ENCODE results near the gene MAPK14.
"Not testable (repeated sequence)": the region's sequence is repeated elsewhere in the genome, so short reads cannot be mapped to it uniquely, and the experiment has no call there.

Gene MAPK14

GRCh38 chr6:36027501-36028087 lies at the start of gene MAPK14:
Gene MAPK14, plus strand, starts transcription at chr6:36027808. Its CDS starts 350 bp downstream, at chr6:36028158.
- DNase-seq: peak; percentile 98

- not testable (repeated sequence) for DNase-seq
These were observed 47.5 kb upstream of the MAPK14 start for GRCh38 chr6:35980126-35980525.

GRCh38 chr6:35980991-35981645 lies 46.5 kb upstream of the MAPK14 start:
- no peak for DNase-seq

DNA sequence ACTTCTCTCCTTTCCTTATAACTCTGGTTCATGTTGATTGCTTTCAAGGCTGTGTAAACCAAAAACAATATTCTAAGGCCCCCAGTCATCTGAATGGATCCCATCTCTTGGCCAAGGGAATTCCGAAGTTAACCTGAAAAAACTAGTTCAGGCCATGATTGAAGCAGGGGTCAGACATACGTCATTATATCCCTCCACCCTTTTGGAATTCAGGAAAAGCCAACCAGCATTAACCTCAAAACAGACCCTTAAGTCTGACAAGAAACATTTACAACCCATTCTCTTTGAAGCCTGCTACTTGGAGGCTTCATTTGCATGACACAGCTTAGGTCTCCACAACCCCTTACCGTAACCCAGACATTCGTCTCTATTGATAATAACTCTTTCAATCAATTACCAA lies 42.9 kb upstream of the MAPK14 start:
- DNase-seq: no peak

- not testable (repeated sequence) for DNase-seq
These were observed 39.6 kb upstream of the MAPK14 start for GRCh38 chr6:35988047-35988446.

DNA sequence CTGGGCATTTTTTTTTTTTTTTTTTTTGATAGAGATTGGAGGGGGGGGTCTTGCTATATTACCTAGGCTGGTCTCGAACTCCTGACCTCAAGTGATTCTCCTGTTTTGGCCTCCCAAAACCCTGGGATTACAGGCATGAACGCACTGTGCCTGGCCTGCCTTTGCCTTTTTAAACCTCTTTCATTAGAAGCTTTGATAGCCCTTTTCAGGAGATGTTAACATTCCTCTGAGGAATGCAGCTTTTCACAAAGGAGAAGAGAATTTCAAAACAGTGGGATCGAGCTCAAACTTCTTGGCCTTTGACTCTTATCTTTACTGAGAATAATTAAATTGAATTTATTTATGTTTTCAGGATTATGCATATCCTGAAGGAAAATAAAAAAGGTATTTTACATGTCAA lies 34.5 kb upstream of the MAPK14 start:
- no peak for DNase-seq

DNA sequence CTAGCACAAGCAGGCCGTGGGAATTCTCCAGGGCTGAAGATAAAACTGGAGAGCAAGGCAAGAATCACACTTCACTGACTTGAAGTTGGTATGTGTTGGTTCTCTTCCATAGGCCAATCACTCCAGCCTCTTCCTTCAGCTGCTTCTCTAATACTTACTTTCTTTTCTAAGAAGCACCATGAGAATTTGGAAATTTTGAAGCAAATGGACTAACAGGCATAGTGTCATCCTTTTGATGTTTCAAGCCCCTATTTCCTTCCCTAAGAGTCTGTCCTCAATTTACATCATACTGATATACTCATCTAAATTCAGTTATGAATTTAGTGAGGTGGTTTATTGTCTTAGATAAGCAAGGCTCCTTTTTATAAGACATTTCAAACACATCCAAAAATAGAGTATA lies 27.2 kb upstream of the MAPK14 start:
- no peak for DNase-seq

DNA sequence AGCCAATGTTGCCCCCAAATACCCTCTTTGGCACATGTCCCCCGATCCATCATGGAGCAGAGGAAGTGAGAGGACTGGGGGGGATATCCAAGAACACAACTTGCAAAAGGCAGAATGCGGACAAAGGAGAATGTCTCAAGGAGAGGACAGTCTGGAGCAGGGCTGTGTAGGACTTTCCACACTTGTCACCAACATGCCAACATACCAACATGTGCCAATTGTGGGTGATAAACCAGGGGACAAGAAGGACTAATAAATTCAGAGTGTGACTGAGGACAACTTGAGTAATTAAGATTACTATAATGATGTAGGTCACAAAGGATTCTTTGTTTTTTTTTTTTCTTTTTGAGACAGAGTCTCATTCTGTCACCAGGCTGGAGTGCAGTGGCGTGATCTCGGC lies 11.9 kb upstream of the MAPK14 start:
- DNase-seq: no peak

- DNase-seq: no peak
These were observed 9.3 kb upstream of the MAPK14 start for GRCh38 chr6:36018339-36018738.

- DNase-seq: no peak
These were observed 8.4 kb upstream of the MAPK14 start for GRCh38 chr6:36019167-36019566.

GRCh38 chr6:36020154-36020553 lies 7.5 kb upstream of the MAPK14 start:
- no peak for DNase-seq

GRCh38 chr6:36023996-36024795 lies 3.4 kb upstream of the MAPK14 start, which contains the start of gene SLC26A8:
Gene SLC26A8, minus strand, starts transcription at chr6:36024641. Its CDS starts 4,934 bp downstream, at chr6:36019707.
- DNase-seq: no peak

- DNase-seq: no peak
These were observed 2.2 kb upstream of the MAPK14 start for GRCh38 chr6:36025260-36025931.

- DNase-seq: no peak
These were observed 1.7 kb upstream of the MAPK14 start for GRCh38 chr6:36025932-36026327.

DNA sequence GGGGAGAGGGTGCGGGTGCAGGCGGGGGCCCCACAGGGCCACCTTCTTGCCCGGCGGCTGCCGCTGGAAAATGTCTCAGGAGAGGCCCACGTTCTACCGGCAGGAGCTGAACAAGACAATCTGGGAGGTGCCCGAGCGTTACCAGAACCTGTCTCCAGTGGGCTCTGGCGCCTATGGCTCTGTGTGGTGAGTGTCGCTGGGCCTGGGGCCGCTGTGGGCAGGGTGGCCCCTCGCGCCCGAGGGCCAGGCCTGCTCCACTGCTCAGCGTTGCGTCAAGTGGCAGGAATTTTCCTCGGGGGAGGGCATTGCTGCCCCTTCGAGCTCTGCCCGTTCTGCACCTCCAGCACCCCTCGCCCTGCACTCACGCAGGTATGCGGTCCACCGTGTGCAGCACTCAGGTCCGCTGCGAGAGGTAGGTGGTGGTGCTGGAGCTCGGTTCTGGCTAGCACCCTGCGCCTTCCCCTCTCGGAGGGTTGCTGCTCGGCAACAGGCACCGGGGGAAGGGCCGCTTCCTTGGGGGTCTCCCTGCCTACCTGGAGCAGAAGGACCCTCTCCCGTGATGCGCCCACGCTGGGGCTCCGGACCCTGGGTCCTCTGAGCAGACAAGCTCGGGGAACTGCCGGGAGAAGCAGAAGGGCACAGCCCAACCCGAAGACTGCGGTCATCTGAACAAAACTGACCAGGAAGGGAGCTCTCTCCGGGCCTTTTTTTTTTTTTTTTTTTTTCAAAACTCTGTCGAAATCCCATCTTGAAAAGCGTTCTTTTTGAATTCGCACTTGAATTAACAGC lies 674 bp downstream of the MAPK14 start:
- DNase-seq: peak; percentile 46

DNA sequence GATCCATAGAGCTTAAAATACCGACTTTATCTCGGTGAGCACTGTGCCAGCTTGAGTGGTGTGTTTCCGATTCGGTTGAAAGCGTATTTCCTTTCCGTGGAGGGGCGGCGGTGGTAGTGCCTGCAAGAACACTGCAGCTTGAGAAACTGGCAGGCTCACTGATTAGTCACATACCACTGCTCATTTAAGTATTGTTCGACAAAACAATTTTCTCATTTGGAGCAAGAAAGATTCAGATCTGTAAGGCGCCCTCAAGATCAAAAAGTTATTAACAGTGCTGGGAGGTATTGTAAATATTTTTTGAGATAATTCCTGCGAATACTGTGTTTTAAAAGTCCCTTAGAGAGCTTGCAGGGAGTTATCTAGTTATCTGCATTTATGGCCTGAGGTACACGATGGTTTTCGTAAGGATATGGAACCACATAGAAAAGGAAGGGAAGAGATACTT lies 1.3 kb downstream of the MAPK14 start:
- DNase-seq: peak; percentile 78

DNA sequence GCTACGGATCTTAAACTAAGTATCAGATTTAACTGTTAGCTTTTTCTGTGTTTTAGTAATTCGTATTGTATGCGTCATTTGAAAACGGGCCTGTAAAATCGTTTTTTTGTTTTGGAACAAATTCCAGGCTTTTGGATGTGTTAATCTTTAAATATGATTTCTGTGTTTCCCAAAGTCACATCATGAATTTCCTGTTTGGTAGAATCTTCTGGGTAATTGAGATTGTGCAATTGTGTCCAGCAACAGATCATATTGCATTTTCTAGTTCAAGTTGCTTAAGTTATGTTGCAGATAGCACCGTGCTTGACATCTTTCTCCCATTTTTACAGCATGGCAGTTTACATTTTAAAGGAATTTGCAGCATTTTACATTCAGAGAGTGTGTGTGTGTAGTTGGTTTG lies 1.9 kb downstream of the MAPK14 start:
- no peak for DNase-seq

DNA sequence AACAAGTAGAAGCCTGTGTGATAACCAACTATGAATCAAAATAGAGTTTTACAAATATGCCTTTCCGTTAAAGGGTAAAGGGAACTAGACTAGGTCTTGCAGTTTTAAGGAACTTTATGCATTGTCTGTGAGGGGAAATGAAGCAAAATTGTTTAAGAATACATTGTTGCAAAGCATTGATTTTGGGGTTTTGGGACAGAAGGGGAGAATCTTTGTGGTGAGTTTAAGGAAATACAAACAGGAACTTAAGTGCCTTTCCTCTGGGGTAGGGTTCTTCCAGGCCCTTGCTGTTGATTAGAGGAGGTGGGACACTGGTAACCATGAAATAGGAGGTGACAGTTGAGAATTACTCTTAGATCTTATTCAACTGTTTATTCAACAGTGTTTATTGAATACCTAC lies 4.7 kb downstream of the MAPK14 start:
- DNase-seq: no peak

- not testable (repeated sequence) for DNase-seq
These were observed 5.5 kb downstream of the MAPK14 start for GRCh38 chr6:36033144-36033543.

DNA sequence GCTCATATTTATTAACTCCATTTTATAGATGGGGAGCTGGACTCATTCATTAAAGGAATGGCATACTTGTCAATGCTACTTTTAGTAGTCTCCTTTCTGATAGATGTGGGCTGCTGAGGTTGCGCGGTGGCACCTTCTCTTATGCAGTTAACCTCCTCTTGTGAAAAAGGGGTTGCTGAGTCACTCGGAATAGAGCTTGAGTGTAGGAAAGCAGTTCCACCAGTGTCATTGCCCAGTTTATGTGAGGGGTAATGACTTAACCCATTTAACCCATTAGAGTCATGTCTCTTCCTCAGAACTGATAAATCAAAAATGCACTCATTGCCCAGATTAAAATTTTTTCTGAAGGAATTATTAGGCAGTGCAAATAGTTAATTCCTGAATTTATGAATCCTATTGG lies 6.3 kb downstream of the MAPK14 start:
- peak; percentile 33 for DNase-seq

DNA sequence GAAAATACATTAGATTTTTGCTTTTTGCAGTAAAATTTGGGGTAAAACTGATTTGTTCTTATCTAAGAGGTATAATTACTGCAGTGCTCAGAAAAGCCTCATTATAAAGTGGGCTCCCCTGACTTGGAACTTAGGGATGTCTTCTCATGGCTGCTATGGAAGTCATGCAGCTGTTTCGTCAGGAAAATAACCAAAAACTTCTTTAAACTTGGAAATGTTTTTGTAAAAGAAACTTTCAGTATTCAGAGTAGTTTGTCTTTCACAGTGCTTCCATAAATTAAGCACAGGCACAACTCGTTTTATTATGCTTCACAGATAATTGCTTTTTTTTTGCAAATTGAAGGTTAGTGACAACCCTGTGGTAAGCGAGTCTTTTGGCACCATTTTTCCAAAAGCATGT lies 6.8 kb downstream of the MAPK14 start:
- DNase-seq: no peak

DNA sequence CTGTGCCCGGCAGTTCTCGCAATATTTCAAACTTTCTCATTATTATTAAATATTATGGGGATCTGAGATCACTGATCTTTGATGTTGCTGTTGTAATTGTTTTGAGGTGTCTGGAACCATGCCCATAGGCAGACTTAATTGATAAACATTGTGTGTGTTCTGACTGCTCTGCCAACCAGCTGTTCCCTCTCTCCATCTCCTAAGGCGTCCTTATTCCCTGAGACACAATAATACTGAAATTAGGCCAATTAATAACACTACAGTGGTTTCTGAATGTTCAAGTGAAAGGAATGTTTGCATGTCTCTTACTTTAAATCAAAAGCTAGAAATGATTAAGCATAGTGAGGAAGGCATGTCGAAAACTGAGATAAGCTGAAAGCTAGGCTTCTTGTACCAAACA lies 7.6 kb downstream of the MAPK14 start:
- DNase-seq: no peak
